Heart right ventricle (tissue), 16 donors: ENCODE data around the gene DLGAP1. TPM values are rescaled to one million over a fixed set of nuclear protein-coding genes. Genes with fewer than 3 reads are reported as not detected.

Experiments
- ATAC-seq, 8 donors: fragments of 200-7000 bp; cut with Tn5 transposase; one replicate each; pipeline ENCODE4 v1.9.1; 2020; ENCODE audit warnings: mild to moderate bottlenecking in 8 of 8, moderate library complexity in 8 of 8, moderate number of reproducible peaks in 1 of 8
- DNase-seq, 2 donors: peaks; one replicate each; pipeline ENCODE4 v3.0.0-alpha.2; 2020
- H3K27ac ChIP-seq, 10 donors: fragments of 200-600 bp; sonication (generic) in 2 of 10; one replicate each; pipeline versions ENCODE4 v1.5.0 to v1.8.0; 2020 to 2022; ENCODE audit warnings: mild to moderate bottlenecking in 3 of 10
- H3K27me3 ChIP-seq, 7 donors: fragments of 200-600 bp; one replicate each; pipeline ENCODE4 v1.8.0; 2021 to 2022; ENCODE audit warnings: mild to moderate bottlenecking in 2 of 7
- H3K36me3 ChIP-seq, 9 donors: fragments of 200-600 bp; sonication (generic) in 1 of 9; one replicate each; pipeline versions ENCODE4 v1.5.0 to v1.8.0; 2020 to 2022; ENCODE audit warnings: mild to moderate bottlenecking in 2 of 9
- H3K4me1 ChIP-seq, 9 donors: fragments of 200-600 bp; sonication (generic) in 1 of 9; one replicate each; pipeline versions ENCODE4 v1.5.0 to v1.8.0; 2020 to 2022; ENCODE audit warnings: mild to moderate bottlenecking in 4 of 9
- H3K4me3 ChIP-seq, 10 donors: fragments of 200-600 bp; sonication (generic) in 2 of 10; one replicate each; pipeline versions ENCODE4 v1.5.0 to v1.8.0; 2020 to 2022; ENCODE audit warnings: mild to moderate bottlenecking in 7 of 10, moderate library complexity in 2 of 10
- H3K9me3 ChIP-seq, 11 donors: fragments of 200-600 bp in 10 of 11; sonication (generic) in 2 of 11; one replicate each; pipeline versions ENCODE4 v1.5.0 to v1.8.0; 2013 to 2022; ENCODE audit warnings: mild to moderate bottlenecking in 2 of 11, control low read depth in 1 of 11, moderate library complexity in 1 of 11
- WGBS, 2 donors: extraction: QIAGEN DNeasy Blood & Tissue Kit; methylation state at CpG; one replicate each; pipeline ENCODE4 v1.1.7; 2013; ENCODE audit warnings: inconsistent platforms in 1 of 2; 5-methylcytosine and 5-hydroxymethylcytosine counted together
- intact Hi-C, 10 donors: fragments of 100-400 bp; cut with DNase I; formaldehyde crosslinking; loops; one replicate each; pipeline versions ENCODE4 v1.11.1 to v1.14.2; 2022
- polyA plus RNA-seq, 2 donors: library from polyadenylated mRNA; stranded (reverse); fragments of 200-250 nt; gene quantifications; one replicate each; pipeline ENCODE4 v1.2.3, GENCODE V29; 2013
- total RNA-seq, 10 donors: library from RNA; stranded (reverse); fragmentation: NEBNext Ultra II Directional in 3 of 10; extraction: Animal tissue kit (Norgen Biotek cat#: 25700) in 3 of 10; gene quantifications; one replicate each; pipeline versions ENCODE4 v1.2.1 to v1.2.4, GENCODE V29; 2021 to 2023
- TF ChIP-seq, protein P1 (sequence below), 9 donors: fragments of 200-600 bp; sonication (generic) in 2 of 9; IDR thresholded peaks; one replicate each; pipeline versions ENCODE4 v1.5.0 to v1.8.0; 2021 to 2022; ENCODE audit warnings: antibody characterized with exemption in 9 of 9, mild to moderate bottlenecking in 5 of 9, moderate library complexity in 1 of 9
- donor health status: Arrhythmogenic right ventricular cardiomyopathy.
- donor health status: ischemic (EF 13 %, LVEDD 7.1; RV severe dilation, severe dysfunction).
- donor health status: healthy with polysubstance abuse.
- donor health status: DM: no; HTN: yes; CAD: no.
- donor health status: DM: no; HTN: no; CAD: no.
- donor health status: ischemic (EF 25% LVEDD 6.9; RV normal size, moderate dysfunction).
- donor health status: ischemic (EF 25% LVEDD 5.7; RV mildly dilated, moderate dysfunction).
- donor health status: healthy.
- donor health status: DM: yes; HTN: yes; CAD: no.
- donor health status: Ischemic cardiomyopathy.
- donor health status: ischemic (EF 35%, LVEDD 5.7; RV mildly dilated, moderate dysfunction).
- donor health status: nonischemic (EF 11% LVEDD 7.7; RV severe dilation, severe dysfunction).
- donor health status: DM: yes; HTN: yes; CAD: no.
- donor health status: PGD.
- donor health status: ischemic (EF 29% LVEDD 5.4; RV normal size, mild dysfunction).
- donor health status: nonischemic (EF 23%, LVEDD 6.1; RV moderate dilation, normal function).

The DLGAP1 gene
- total and polyA plus RNA-seq, 12 donors: 0.07 to 7.2 (median 1.0) TPM; not detected in 2

DNA sequence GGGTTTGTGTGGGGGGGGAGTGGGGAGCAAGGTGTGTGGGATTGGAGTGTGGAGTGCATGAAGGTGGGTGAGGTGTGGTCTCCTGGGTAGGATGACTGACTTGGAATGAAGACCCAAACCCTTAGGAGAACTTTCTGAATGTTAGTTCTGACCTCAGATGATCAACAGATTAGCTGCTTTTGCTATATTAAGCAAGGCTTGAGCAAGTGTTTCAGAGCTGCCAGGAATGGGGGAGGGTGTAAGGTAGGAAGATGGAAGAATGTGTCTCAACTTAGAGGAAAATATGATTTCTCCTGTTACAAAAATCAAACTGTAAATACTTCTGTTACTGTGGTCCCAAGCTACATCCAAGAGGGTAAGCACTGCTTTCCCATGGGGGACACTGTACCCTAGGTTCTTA is 731.6 kb downstream of the DLGAP1 start:
- Histone ChIP-seq H3K27me3 (peaks cover 0 to 3% (median 0%) of the 10 kb centered on the region in 7 donors), H3K27ac (peak overlapping the region in 1 of 10 donors; percentile 57), H3K4me1 (peaks cover 0 to 41% (median 2%) of the 10 kb centered on the region in 9 donors), H3K36me3 (no peaks in the 10 kb centered on the region), H3K9me3 (no peaks in the 10 kb centered on the region), H3K4me3 (no peak overlapping the region)
- ATAC-seq (no peak), DNase-seq (no peak)
- TF ChIP-seq, protein P1, sequence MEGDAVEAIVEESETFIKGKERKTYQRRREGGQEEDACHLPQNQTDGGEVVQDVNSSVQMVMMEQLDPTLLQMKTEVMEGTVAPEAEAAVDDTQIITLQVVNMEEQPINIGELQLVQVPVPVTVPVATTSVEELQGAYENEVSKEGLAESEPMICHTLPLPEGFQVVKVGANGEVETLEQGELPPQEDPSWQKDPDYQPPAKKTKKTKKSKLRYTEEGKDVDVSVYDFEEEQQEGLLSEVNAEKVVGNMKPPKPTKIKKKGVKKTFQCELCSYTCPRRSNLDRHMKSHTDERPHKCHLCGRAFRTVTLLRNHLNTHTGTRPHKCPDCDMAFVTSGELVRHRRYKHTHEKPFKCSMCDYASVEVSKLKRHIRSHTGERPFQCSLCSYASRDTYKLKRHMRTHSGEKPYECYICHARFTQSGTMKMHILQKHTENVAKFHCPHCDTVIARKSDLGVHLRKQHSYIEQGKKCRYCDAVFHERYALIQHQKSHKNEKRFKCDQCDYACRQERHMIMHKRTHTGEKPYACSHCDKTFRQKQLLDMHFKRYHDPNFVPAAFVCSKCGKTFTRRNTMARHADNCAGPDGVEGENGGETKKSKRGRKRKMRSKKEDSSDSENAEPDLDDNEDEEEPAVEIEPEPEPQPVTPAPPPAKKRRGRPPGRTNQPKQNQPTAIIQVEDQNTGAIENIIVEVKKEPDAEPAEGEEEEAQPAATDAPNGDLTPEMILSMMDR (IDR thresholded peaks at IDR 0.05): no peak
- intact Hi-C loops: no loop called here

DNA sequence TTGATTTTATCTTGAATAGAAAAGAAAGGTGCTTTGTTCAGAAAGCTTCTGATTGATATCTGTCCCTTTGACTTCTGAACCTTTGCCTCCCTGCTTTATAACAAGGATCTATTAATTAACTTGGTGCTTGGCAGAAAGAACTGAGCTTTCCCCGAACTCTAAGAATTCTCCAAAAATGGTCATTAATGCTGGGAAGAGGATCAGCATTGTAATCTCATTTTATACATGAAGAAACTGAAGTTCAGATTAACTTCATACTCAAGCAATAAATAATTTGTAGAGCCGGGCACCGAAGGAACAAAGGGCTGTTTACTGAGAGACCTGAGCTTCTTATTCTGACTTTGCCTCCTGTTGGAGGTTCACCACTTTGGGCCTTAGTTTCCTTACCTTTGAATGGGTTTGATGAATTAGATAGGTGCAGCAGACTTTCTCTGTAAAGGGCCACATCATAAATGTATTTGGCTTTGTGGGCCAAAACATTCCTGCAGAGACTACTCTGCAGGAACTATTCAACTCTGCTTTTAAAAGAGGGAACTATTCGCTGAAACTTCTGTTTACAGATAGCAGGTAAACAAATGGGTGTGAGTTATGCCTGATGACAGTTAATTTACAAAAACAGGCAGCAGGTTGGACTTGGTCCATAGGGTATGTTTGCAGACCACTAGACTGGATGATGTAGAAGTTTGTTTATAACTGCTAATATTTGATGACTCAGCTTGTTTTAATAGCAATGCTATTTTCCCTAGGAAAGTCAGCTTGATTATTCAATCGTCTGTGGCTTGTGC is 732.3 kb downstream of the DLGAP1 start:
- Histone ChIP-seq H3K27me3 (peaks cover 0 to 8% (median 0%) of the 10 kb centered on the region in 7 donors), H3K27ac (peak overlapping the region in 1 of 10 donors; percentile 57), H3K36me3 (no peaks in the 10 kb centered on the region), H3K9me3 (no peaks in the 10 kb centered on the region), H3K4me1 (peaks cover 0 to 41% (median 2%) of the 10 kb centered on the region in 9 donors), H3K4me3 (no peak overlapping the region)
- TF ChIP-seq, protein P1 (IDR thresholded peaks at IDR 0.05): no peak
- DNase-seq (no peak), ATAC-seq (no peak)
- 60 to 72% methylated on average over 5 of the region's 5 CpGs for WGBS, 2 donors
- intact Hi-C loops: no loop called here

DNA sequence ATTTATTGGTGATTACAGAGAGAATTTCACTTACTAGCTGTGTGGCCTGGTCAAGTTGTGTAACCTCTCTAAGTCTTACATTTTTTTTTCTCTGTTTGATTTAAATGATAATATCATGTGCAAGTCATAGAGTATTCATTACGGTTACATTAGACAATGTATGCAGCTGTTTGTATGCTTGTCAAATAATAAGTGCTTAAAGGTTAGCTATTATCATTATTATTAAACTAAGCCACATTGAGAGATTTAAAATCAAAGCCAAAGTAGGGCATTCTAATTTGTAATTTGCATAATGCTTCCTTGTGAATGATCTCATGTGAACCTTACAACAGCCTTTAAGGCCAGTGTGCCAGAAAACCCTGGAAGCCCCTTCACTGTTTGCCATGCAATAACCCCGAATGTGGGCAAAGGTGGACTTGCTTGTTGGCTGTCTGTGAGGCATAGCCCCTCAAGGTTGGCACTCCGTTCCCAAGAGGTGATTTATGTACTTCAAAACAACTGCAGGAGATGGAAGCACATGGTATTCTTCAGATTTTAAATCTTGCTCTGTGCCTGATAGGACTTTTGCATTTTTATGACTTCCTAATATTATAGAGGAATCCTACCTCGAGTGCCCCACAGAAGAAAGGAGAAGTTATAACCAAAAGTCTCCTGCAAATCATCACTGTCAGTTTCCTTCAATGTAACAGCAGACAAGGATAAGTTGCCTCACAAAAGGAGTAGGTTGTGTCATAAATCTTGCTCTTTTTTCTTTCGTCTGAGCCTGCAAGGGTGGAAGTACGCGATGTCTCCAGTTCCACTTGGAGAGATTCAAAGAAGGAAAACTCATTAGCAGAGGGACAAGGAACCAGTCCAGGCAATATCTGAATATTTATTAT is 733.1 kb downstream of the DLGAP1 start:
- intact Hi-C loops: no loop called here
- peak in 2 of 8 donors; percentile 30 to 73 for ATAC-seq
- H3K9me3 ChIP-seq: no peaks in the 10 kb centered on the region
- H3K36me3 ChIP-seq: no peaks in the 10 kb centered on the region
- TF ChIP-seq, protein P1 (IDR thresholded peaks at IDR 0.05): no peak
- no peak for DNase-seq
- H3K4me1 ChIP-seq: peaks cover 0 to 46% (median 2%) of the 10 kb centered on the region in 9 donors
- peak overlapping the region in 1 of 10 donors; percentile 61 for H3K27ac ChIP-seq
- WGBS, 2 donors: 63 to 74% methylated on average over 7 of the region's 7 CpGs
- no peak overlapping the region for H3K4me3 ChIP-seq
- peaks cover 0 to 13% (median 0%) of the 10 kb centered on the region in 7 donors for H3K27me3 ChIP-seq

DNA sequence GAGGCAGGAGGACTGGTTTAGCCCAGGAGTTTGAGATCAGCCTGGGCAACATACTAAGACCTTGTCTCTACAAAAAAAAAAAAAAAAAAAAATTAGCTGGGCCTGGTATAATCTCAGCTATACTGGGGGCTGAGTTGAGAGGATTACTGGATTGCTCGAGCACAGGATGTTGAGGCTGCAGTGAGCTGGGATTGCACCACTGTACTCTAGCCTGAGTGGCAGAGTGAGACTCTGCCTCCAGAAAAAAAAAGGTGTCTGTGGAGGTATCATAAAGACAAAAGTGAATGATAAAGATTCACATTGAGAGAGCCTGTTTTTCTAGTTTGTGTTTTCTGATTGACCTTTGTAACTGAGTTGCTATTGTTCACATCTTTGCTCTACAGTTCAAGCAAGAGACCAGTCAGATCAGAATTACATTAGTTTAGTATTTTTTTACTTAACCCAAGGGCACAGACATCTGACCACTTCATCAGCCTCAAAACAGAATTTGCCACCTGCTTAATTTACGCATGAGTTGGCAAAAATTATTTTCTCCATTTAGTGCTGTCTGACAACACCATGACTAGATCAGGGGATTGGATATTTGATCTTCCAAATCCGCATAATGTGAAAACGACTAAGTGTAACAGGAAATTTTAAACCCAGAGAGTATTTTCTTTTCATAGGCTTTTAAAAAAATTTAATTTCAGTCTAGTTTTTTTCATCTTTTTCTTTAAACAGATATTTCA is 734.1 kb downstream of the DLGAP1 start:
- no peaks in the 10 kb centered on the region for H3K36me3 ChIP-seq
- no peak overlapping the region for H3K27ac ChIP-seq
- H3K9me3 ChIP-seq: no peaks in the 10 kb centered on the region
- no peak for DNase-seq
- no peak for ATAC-seq
- no peak overlapping the region for H3K4me3 ChIP-seq
- TF ChIP-seq, protein P1 (IDR thresholded peaks at IDR 0.05): no peak
- WGBS, 2 donors: 93 to 95% methylated on average over 4 of the region's 4 CpGs
- H3K27me3 ChIP-seq: peaks cover 0 to 10% (median 0%) of the 10 kb centered on the region in 7 donors
- peaks cover 0 to 38% (median 0%) of the 10 kb centered on the region in 9 donors for H3K4me1 ChIP-seq
- intact Hi-C loops: no loop called here
